Thymus (tissue), 11 donors: ENCODE measurements around the gene NT5DC4. TPM values are rescaled to one million over a fixed set of nuclear protein-coding genes. Genes with fewer than 3 reads are reported as not detected.

Experiments used
- DNase-seq, 9 donors: peaks; one replicate each; pipeline ENCODE4 v3.0.0-alpha.2; 2013; ENCODE audit warnings: low spot score in 9 of 9, low read depth in 6 of 9, missing footprints in 1 of 9
- H3K27ac ChIP-seq, 2 donors: one replicate each; pipeline ENCODE4 v1.5.1; 2013; ENCODE audit warnings: control low read depth in 1 of 2, low read depth in 1 of 2, low read length in 1 of 2, mild to moderate bottlenecking in 1 of 2, moderate library complexity in 1 of 2
- H3K27me3 ChIP-seq, 2 donors: one replicate each; pipeline ENCODE4 v1.5.1; 2013; ENCODE audit warnings: low read length in 1 of 2; ENCODE audit not compliant: control insufficient read depth in 2 of 2, insufficient read depth in 1 of 2
- H3K36me3 ChIP-seq, 2 donors: one replicate each; pipeline ENCODE4 v1.5.1; 2013; ENCODE audit warnings: low read length in 1 of 2, mild to moderate bottlenecking in 1 of 2, moderate library complexity in 1 of 2; ENCODE audit not compliant: control insufficient read depth in 2 of 2, insufficient read depth in 2 of 2
- H3K4me1 ChIP-seq, 2 donors: one replicate each; pipeline ENCODE4 v1.5.1; 2013; ENCODE audit warnings: low read length in 2 of 2; ENCODE audit not compliant: control insufficient read depth in 2 of 2, insufficient read depth in 2 of 2
- H3K4me3 ChIP-seq, 2 donors: one replicate each; pipeline ENCODE4 v1.5.1; 2013; ENCODE audit warnings: low read length in 2 of 2, control low read depth in 1 of 2, mild to moderate bottlenecking in 1 of 2
- H3K9me3 ChIP-seq, 2 donors: one replicate each; pipeline ENCODE4 v1.5.1; 2013; ENCODE audit warnings: low read length in 1 of 2, mild to moderate bottlenecking in 1 of 2; ENCODE audit not compliant: control insufficient read depth in 2 of 2, insufficient read depth in 1 of 2
- WGBS: extraction: QIAGEN DNeasy Blood & Tissue Kit; methylation state at CpG from one replicate; pipeline ENCODE4 v1.1.7; 2013; 5-methylcytosine and 5-hydroxymethylcytosine counted together
- polyA plus RNA-seq: library from polyadenylated mRNA; stranded (reverse); fragments of 200-250 nt; gene quantifications from one replicate; pipeline ENCODE4 v1.2.3, GENCODE V29; 2013
- total RNA-seq: library from RNA; stranded (reverse); fragments of 120-200 nt; gene quantifications from one replicate; pipeline ENCODE4 v1.2.4, GENCODE V29; 2013
- donor health status: healthy.

The NT5DC4 gene
- total and polyA plus RNA-seq, 2 donors = 0.25 to 0.85 TPM

GRCh38 chr2:112768432-112768831 is 47.6 kb downstream of the NT5DC4 start:
- Histone ChIP-seq H3K27ac (no peak overlapping the region), H3K4me3 (no peak overlapping the region)
- 91% methylated on average over 1 of the region's 1 CpG for WGBS

GRCh38 chr2:112772322-112772721 is 51.5 kb downstream of the NT5DC4 start:
- no peak overlapping the region for H3K4me3 ChIP-seq
- peaks cover 0 to 2% of the 10 kb centered on the region in 2 donors for H3K4me1 ChIP-seq
- no peak for DNase-seq
- H3K27me3 ChIP-seq = peaks cover 0 to 1% of the 10 kb centered on the region in 2 donors
- WGBS = 52% methylated on average over 4 of the region's 4 CpGs
- no peaks in the 10 kb centered on the region for H3K36me3 ChIP-seq
- H3K9me3 ChIP-seq = no peaks in the 10 kb centered on the region
- H3K27ac ChIP-seq = no peak overlapping the region

More at GRCh38 chr2:112768432-112768831, 47.6 kb downstream of the NT5DC4 start:
- Histone ChIP-seq H3K4me1 (peaks cover 2 to 13% of the 10 kb centered on the region in 2 donors), H3K9me3 (no peaks in the 10 kb centered on the region), H3K36me3 (no peaks in the 10 kb centered on the region), H3K27me3 (no peaks in the 10 kb centered on the region)
- no peak for DNase-seq

GRCh38 chr2:112772911-112773475 is 52.2 kb downstream of the NT5DC4 start:
- Histone ChIP-seq H3K36me3 (no peaks in the 10 kb centered on the region), H3K4me3 (no peak overlapping the region), H3K9me3 (no peaks in the 10 kb centered on the region), H3K27ac (no peak overlapping the region), H3K4me1 (peaks cover 0 to 2% of the 10 kb centered on the region in 2 donors), H3K27me3 (peaks cover 0 to 2% of the 10 kb centered on the region in 2 donors)
- no peak for DNase-seq
- WGBS = 65% methylated on average over 2 of the region's 2 CpGs

- Histone ChIP-seq H3K4me1 (peaks cover 0 to 2% of the 10 kb centered on the region in 2 donors), H3K4me3 (no peak overlapping the region), H3K36me3 (no peaks in the 10 kb centered on the region), H3K27me3 (peaks cover 0 to 2% of the 10 kb centered on the region in 2 donors), H3K27ac (no peak overlapping the region), H3K9me3 (no peaks in the 10 kb centered on the region)
- DNase-seq = no peak
- WGBS = 98% methylated on average over 2 of the region's 2 CpGs
Measured at GRCh38 chr2:112773556-112773955, 52.7 kb downstream of the NT5DC4 start.

GRCh38 chr2:112774536-112775285 is 53.9 kb downstream of the NT5DC4 start:
- H3K27me3 ChIP-seq = peaks cover 0 to 2% of the 10 kb centered on the region in 2 donors
- H3K4me1 ChIP-seq = peaks cover 0 to 2% of the 10 kb centered on the region in 2 donors
- H3K4me3 ChIP-seq = no peak overlapping the region
- no peak overlapping the region for H3K27ac ChIP-seq
- no peak for DNase-seq
- no peaks in the 10 kb centered on the region for H3K36me3 ChIP-seq
- H3K9me3 ChIP-seq = no peaks in the 10 kb centered on the region
- WGBS = 99% methylated on average over 3 of the region's 3 CpGs

- Histone ChIP-seq H3K27ac (no peak overlapping the region), H3K4me3 (no peak overlapping the region), H3K36me3 (no peaks in the 10 kb centered on the region), H3K9me3 (no peaks in the 10 kb centered on the region), H3K27me3 (peaks cover 0 to 2% of the 10 kb centered on the region in 2 donors), H3K4me1 (peaks cover 0 to 2% of the 10 kb centered on the region in 2 donors)
- WGBS = 6% methylated on average over 3 of the region's 3 CpGs
- DNase-seq = no peak
Measured at GRCh38 chr2:112776113-112776512, 55.3 kb downstream of the NT5DC4 start.

GRCh38 chr2:112777036-112777435 is 56.2 kb downstream of the NT5DC4 start:
- Histone ChIP-seq H3K9me3 (no peaks in the 10 kb centered on the region), H3K27ac (no peak overlapping the region), H3K4me3 (no peak overlapping the region), H3K4me1 (peaks cover 0 to 2% of the 10 kb centered on the region in 2 donors), H3K27me3 (peaks cover 0 to 2% of the 10 kb centered on the region in 2 donors), H3K36me3 (no peaks in the 10 kb centered on the region)
- DNase-seq = no peak

GRCh38 chr2:112779598-112779997 is 58.8 kb downstream of the NT5DC4 start:
- Histone ChIP-seq H3K4me1 (peaks cover 0 to 2% of the 10 kb centered on the region in 2 donors), H3K36me3 (no peaks in the 10 kb centered on the region), H3K27ac (no peak overlapping the region), H3K9me3 (no peaks in the 10 kb centered on the region), H3K27me3 (peaks cover 0 to 2% of the 10 kb centered on the region in 2 donors), H3K4me3 (no peak overlapping the region)
- WGBS = 98% methylated on average over 1 of the region's 1 CpG
- DNase-seq = no peak

- no peak for DNase-seq
- Histone ChIP-seq H3K4me1 (no peaks in the 10 kb centered on the region), H3K4me3 (no peak overlapping the region), H3K9me3 (no peaks in the 10 kb centered on the region), H3K36me3 (no peaks in the 10 kb centered on the region), H3K27ac (no peak overlapping the region), H3K27me3 (peaks cover 0 to under 1% of the 10 kb centered on the region in 2 donors)
- WGBS = 64% methylated on average over 3 of the region's 3 CpGs
Measured at GRCh38 chr2:112782234-112782799, 61.5 kb downstream of the NT5DC4 start.
